LNCAP (cell line): ENCODE results near the gene DNASE1L2.

Experiments used
- CTCF ChIP-seq: fragments of 450-650 bp; IDR thresholded peaks from 2 replicates; pipeline ENCODE4 v1.5.1; 2017; ENCODE audit warnings: mild to moderate bottlenecking

The DNASE1L2 gene

GRCh38 chr16:2198283-2198682 is 38.0 kb upstream of the DNASE1L2 start:
- no peak for TF ChIP-seq CTCF

- no peak for TF ChIP-seq CTCF
Measured at GRCh38 chr16:2199095-2199494, 37.1 kb upstream of the DNASE1L2 start.

- TF ChIP-seq CTCF = no peak
Measured at GRCh38 chr16:2199621-2200139, 36.6 kb upstream of the DNASE1L2 start.

GRCh38 chr16:2200313-2200712 is 35.9 kb upstream of the DNASE1L2 start:
- no peak for TF ChIP-seq CTCF

- TF ChIP-seq CTCF = no peak
Measured at GRCh38 chr16:2204416-2205103, 31.7 kb upstream of the DNASE1L2 start.

- TF ChIP-seq CTCF = no peak
Measured at GRCh38 chr16:2205104-2205966, 30.9 kb upstream of the DNASE1L2 start, which contains the start of gene MLST8. Gene MLST8 (plus strand): TSS chr16:2205454. CDS start chr16:2206086, 632 bp downstream.

- TF ChIP-seq CTCF = no peak
Measured at GRCh38 chr16:2205967-2206313, 30.3 kb upstream of the DNASE1L2 start.
